MG63 (cell line): ENCODE results near the gene DNA2. TPM values are rescaled to one million over a fixed set of nuclear protein-coding genes. Genes with fewer than 3 reads are reported as not detected.
A peak's percentile ranks its signal among the peaks of the same experiment; 100 is the strongest.
"Not testable (repeated sequence)": the region's sequence is repeated elsewhere in the genome, so short reads cannot be mapped to it uniquely, and the experiment has no call there.

ENCODE experiments used
- DNase-seq: peaks from one replicate; pipeline ENCODE4 v3.0.0-alpha.2; 2020
- H3K27me3 ChIP-seq: fragments of 250-450 bp; sonication (Bioruptor Pico); 2 replicates; pipeline ENCODE4 v1.5.1; 2020; ENCODE audit warnings: mild to moderate bottlenecking, moderate library complexity
- H3K36me3 ChIP-seq: fragments of 250-450 bp; sonication (Bioruptor Pico); 2 replicates; pipeline ENCODE4 v1.5.1; 2020; ENCODE audit warnings: mild to moderate bottlenecking, moderate library complexity
- H3K4me3 ChIP-seq: fragments of 250-450 bp; sonication (Bioruptor Pico); 2 replicates; pipeline ENCODE4 v1.5.1; 2020; ENCODE audit warnings: mild to moderate bottlenecking, moderate library complexity
- H3K9me3 ChIP-seq: fragments of 250-450 bp; sonication (Bioruptor Pico); 2 replicates; pipeline ENCODE4 v1.5.1; 2020; ENCODE audit warnings: mild to moderate bottlenecking, moderate library complexity
- total RNA-seq: library from RNA; depleted of rRNA; stranded (reverse); fragments of >200 nt; shearing (Covaris generic); gene quantifications from 2 replicates; pipeline ENCODE4 v1.2.3, GENCODE V29; 2014; ENCODE audit warnings: low replicate concordance

DNA2 gene
- total RNA-seq, 1 experiment from 2014 or later = 10.7 TPM

DNA sequence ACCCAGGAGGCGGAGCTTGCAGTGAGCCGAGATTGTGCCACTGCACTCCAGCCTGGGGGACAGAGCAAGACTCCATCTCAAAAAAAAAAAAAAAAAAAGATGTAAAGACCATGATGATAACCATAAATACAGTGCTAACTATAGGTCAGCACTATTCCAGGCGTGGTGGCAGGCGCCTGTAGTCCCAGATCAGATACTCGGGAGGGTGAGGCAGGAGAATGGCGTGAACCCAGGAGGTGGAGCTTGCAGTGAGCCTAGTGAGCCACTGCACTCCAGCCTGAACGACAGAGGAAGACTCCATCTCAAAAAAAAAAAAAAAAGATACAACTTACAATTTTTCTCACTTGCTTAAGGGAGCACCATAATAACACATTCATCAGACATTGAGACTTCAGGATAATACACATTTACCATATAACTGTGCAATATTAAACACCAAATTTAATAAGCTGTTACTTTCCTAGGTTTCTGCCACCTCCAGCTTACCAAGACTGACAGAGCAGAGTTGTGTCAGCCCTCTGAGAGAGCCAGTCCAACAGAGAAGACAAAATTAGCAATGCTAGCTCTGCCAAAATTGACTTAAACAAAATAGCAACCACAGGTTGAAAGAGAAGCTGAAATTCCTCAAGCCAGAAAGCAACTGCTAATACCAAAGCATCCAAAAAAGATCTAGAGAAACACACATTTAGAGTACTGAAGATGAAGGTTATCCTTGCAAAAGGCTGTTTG is 8.2 kb downstream of the DNA2 start:
- Histone ChIP-seq H3K27me3 (no peaks in the 10 kb centered on the region), H3K4me3 (no peak overlapping the region), H3K36me3 (peaks cover 39% of the 10 kb centered on the region), H3K9me3 (no peaks in the 10 kb centered on the region)
- DNase-seq = no peak

DNA sequence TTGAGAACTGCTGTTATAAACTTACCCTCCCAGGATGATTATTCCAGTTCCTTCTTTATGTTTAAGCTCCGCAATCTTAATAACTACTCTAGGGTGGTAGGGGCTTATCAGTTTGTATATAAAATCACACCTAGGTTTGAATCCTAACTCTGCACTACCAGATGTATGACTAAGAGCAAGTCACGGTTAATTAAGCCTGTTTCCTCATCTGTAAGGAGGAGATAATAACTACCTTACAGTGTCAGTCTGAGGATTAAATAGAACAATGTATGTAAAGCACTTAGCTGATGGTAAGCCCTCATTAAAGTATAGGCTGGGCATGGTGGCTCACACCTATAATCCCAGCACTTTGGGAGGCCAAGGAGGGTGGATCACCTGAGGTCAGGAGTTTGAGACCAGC is 9.2 kb downstream of the DNA2 start:
- Histone ChIP-seq H3K36me3 (peaks cover 35% of the 10 kb centered on the region), H3K9me3 (no peaks in the 10 kb centered on the region), H3K4me3 (no peak overlapping the region), H3K27me3 (no peaks in the 10 kb centered on the region)
- DNase-seq = no peak

DNA sequence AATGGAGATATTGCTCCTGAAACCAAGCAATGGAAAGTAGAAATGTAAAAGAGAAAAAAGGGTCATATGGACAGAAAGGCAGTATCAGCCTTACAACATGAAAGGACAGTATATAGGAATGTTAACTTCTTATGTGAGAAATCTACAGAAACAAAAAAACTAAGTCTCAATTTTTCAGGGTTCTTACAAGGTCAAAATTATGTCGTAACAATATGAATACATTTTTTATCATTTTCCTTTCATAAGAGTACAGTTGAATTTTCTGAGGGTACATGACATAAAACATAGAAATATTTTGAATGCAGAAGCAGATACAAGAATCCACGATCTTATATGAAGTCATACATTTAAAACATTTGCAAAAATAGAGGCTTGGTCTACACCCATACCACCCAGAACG is 10.7 kb downstream of the DNA2 start:
- Histone ChIP-seq H3K36me3 (peaks cover 33% of the 10 kb centered on the region), H3K4me3 (no peak overlapping the region), H3K9me3 (no peaks in the 10 kb centered on the region), H3K27me3 (no peaks in the 10 kb centered on the region)
- no peak for DNase-seq

DNA sequence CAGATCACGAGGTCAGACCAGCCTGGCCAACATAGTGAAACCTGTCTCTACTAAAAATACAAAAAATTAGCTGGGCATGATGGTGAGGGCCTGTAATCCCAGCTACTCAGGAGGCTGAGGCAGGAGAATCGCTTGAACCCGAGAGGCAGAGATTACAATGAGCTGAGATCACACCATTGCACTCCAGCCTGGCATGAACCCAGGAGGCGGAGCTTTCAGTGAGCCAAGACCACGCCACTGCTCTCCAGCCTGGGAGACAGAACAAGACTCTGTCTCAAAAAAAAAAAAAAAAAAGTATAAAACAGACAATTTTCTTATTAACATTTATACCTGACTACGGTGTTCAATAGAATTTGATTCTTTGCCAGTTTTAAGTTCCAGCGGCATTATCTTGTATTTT is 22.1 kb downstream of the DNA2 start:
- not testable (repeated sequence) for H3K9me3 ChIP-seq, H3K4me3 ChIP-seq, H3K27me3 ChIP-seq
- peaks cover 25% of the 10 kb centered on the region for H3K36me3 ChIP-seq
- peak; percentile 40 for DNase-seq

DNA sequence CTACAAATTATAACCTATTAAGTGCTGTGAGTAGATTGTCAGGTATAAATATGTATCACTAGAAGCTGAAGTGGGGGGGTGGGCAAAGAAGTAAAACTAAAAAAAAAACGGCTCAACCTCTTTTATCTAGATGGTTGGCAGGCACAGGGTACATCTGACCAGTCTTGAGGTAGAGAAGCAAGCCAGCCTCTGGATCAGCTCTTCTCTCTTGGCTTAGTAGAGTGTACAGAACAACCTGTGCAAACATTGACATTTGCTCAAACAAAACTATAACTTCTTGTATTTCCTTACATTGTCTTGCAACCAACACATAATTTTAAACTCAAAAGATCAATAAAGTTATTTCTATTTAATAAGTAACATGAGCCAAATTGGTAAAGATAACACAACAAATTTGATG is 25.6 kb downstream of the DNA2 start:
- H3K36me3 ChIP-seq = peaks cover 16% of the 10 kb centered on the region
- no peaks in the 10 kb centered on the region for H3K27me3 ChIP-seq
- DNase-seq = no peak
- H3K9me3 ChIP-seq = no peaks in the 10 kb centered on the region
- H3K4me3 ChIP-seq = no peak overlapping the region

DNA sequence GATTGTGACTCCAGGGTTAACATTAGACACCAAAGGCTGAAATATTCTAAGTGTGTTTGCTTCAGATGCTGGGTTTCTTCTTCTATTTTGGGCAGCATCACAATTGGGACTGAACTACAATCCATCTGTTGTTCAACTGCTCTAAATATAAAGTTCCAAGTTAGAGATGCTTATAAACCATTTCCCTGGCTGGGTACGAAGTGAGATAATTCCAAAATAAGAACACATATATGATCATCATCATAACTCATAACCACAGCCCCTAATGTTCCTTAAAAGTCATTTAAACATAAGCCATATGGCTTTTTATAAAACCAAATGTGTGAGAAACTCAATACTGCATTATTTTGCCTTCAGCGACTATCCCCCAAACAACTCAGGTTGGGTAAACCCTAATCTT is 28.8 kb downstream of the DNA2 start:
- peaks cover 17% of the 10 kb centered on the region for H3K36me3 ChIP-seq
- H3K9me3 ChIP-seq = no peaks in the 10 kb centered on the region
- no peak for DNase-seq
- H3K27me3 ChIP-seq = no peaks in the 10 kb centered on the region
- H3K4me3 ChIP-seq = no peak overlapping the region

DNA sequence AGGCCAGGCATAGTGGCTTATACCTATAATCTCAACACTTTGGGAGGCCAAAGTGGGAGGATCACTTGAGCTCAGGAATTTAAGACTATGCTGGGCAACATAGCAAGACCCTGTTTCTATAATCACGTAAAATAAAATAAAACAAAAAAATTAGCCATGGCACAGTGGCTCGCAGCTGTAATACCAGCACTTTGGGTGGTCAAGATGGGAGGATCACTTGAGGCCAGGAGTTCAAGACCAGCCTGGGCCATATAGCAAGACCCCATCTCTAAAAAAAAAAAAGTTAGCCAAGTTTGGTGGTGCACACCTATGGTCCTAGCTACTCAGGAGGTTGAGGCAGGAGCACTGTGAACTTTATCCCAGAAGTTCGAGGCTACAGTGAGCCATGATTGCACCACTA is 30.9 kb downstream of the DNA2 start:
- H3K36me3 ChIP-seq = peaks cover 16% of the 10 kb centered on the region
- no peak overlapping the region for H3K4me3 ChIP-seq

DNA sequence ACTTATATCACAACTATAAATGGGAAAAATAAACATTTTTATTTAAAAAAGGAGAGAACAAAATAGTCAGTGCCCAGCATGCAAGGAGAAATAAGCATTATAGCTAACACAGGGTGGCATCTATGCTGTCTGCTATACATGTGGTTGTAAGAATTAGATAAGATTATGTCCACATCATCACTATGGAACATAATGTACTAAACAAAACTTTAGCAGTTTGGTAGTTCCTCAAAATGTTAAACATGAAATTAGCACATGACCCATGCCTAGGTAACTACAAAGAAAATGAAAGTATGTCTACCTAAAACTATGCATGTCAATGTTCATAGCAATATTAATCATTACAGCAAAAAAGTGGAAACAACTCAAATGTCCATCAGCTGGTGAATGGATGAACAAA is 36.0 kb downstream of the DNA2 start:
- Histone ChIP-seq H3K4me3 (no peak overlapping the region), H3K36me3 (peaks cover 21% of the 10 kb centered on the region), H3K9me3 (no peaks in the 10 kb centered on the region), H3K27me3 (no peaks in the 10 kb centered on the region)
- DNase-seq = no peak

More for the DNA sequence above, 30.9 kb downstream of the DNA2 start:
- H3K27me3 ChIP-seq = no peaks in the 10 kb centered on the region
- H3K9me3 ChIP-seq = no peaks in the 10 kb centered on the region
- DNase-seq = no peak

DNA sequence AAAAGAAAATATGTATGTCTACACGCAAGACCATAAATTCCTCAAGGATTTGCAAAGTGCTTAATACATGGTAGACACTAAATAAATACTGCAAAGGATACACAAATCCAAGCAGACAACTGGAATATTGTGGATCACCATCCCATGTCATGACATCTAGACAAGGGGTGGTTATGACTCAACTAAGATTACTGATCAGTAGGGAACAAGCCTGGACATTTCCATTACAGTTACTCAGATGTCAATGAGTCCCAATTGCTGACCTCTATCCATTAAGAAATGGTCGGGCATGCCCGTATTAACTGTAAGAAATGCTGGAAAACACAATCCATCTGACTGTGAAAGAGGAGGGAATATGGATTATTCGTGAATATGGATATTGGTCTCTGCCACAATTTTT is 37.1 kb downstream of the DNA2 start:
- DNase-seq = no peak
- H3K27me3 ChIP-seq = no peaks in the 10 kb centered on the region

DNA sequence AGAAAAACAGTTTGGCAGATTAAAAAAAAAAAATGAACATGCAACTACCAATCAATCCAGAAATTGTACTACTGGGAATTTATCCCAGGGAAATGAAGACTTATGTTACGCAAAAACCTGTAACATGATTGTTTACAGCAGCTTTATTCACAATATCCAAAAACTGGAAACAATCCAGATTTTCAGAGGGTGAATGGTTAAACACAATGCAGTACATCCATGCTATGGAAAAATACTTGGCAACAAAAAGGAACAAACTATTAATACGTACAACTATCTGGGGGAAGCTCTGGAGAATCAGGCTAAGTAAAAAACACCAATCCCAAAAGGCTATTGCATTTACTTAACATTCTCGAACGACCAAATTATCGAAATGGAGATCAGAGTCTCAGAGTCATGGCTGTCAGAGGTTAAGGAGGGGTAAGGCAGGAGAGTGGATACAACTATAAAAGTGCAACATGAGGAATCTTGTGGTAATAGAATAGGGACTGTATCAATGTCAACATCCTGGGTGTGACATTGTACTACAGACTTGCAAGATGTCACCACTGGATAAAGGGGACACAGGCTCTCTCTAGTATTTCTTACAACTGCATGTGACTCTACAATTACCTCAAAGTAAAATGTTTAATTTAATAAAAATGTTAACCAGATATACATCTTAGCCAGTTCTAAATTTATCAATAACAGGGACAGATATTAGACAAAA is 43.2 kb downstream of the DNA2 start:
- no peak for DNase-seq
- no peaks in the 10 kb centered on the region for H3K27me3 ChIP-seq
- H3K4me3 ChIP-seq = no peak overlapping the region
- peaks cover 16% of the 10 kb centered on the region for H3K36me3 ChIP-seq
- no peaks in the 10 kb centered on the region for H3K9me3 ChIP-seq

More for the DNA sequence above, 37.1 kb downstream of the DNA2 start:
- Histone ChIP-seq H3K9me3 (no peaks in the 10 kb centered on the region), H3K4me3 (no peak overlapping the region), H3K36me3 (peaks cover 17% of the 10 kb centered on the region)

DNA sequence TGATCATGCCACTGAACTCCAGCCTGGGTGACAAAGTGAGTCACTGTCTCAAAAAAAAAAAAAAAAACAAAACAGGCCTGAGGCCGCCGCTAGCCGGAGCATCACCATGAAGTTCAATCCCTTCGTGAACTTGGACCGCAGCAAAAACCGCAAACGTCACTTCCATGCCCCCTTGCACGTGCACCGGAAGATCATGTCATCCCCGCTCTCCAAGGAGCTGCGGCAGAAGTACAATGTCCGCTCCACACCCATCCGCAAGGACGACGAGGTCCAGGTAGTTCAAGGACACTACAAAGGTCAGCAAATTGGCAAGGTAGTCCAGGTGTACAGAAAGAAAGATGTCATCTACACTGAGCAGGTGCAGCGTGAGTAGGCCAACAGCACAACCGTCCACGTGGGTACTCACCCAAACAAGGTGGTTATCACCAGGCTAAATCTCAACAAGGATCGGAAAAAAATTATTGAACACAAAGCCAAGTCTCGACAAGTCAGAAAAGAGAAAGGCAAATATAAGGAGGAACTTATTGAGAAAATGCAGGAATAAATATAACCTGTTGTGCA is 47.2 kb downstream of the DNA2 start:
- no peak overlapping the region for H3K4me3 ChIP-seq
- peaks cover 17% of the 10 kb centered on the region for H3K36me3 ChIP-seq
- no peaks in the 10 kb centered on the region for H3K9me3 ChIP-seq
- DNase-seq = no peak
- H3K27me3 ChIP-seq = no peaks in the 10 kb centered on the region

DNA sequence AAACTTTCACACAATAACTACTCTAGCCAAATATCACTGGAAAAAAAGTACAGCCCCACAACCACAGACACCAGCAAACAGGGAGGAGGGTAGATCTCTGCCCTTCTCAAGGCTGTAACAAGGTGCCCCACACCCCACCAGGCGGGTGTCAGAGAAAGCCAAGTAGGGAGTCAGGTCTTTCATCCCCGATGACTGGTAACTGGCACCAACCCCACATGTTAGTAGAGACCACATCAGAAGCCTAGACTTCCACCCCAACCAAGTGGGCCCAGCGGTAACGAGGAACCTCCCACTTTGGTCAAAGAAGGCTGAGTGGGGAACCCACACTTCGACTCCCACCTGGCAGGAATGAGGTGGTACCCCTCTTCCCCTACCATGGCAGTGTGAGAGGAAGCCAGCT is 48.3 kb downstream of the DNA2 start:
- Histone ChIP-seq H3K4me3 (no peak overlapping the region), H3K36me3 (peaks cover 17% of the 10 kb centered on the region), H3K27me3 (no peaks in the 10 kb centered on the region), H3K9me3 (no peaks in the 10 kb centered on the region)
- no peak for DNase-seq

DNA sequence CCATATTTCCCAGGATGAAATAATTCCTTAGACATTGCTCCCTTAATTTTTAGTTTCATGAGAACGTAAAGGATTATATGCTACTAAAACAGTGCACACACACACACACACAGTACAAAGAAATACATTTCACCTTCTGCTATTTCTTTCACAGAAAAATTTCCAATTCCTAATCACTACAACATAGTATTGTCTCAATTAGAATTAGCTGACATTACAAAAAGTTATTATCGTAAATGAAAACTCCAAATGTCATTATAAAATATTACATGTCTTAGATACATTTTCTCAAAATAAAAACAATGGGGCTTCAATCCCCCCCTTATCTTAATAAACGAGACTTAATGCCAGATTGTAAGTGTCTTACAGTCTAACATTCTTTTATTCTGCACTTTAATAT is 52.4 kb downstream of the DNA2 start:
- no peak overlapping the region for H3K4me3 ChIP-seq
- DNase-seq = no peak
- H3K9me3 ChIP-seq = no peaks in the 10 kb centered on the region
- no peaks in the 10 kb centered on the region for H3K27me3 ChIP-seq
- H3K36me3 ChIP-seq = peaks cover 13% of the 10 kb centered on the region

DNA sequence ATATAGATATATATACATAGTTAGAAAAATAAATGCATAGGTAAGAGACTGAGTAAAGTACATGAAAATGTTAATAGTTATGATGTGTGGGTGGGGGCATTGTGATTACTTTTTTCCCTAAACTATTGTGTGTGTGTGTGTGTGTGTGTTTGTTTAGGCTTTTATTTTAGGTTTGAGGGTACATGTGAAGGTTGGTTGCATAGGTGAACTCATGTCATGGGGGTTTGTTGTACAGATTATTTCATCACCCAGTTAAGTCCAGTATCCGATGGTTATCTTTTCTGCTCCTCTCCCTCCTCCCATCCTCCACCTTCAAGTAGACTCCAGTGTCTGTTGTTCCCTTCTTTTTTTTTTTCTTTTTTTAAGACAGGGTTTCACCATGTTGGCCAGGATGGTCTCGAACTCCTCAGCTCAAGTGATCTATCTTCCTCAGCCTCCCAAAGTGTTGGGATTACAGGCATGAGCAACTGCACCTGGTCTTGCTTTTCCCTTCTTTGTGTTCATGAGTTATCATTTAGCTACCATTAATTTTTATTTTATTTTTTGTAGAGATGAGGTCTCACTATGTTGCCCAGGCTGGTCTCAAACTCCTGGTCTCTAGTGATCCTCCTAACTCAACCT is 62.8 kb downstream of the DNA2 start:
- Histone ChIP-seq H3K9me3 (no peaks in the 10 kb centered on the region), H3K36me3 (peaks cover 4% of the 10 kb centered on the region), H3K27me3 (no peaks in the 10 kb centered on the region), H3K4me3 (no peak overlapping the region)
- no peak for DNase-seq

DNA sequence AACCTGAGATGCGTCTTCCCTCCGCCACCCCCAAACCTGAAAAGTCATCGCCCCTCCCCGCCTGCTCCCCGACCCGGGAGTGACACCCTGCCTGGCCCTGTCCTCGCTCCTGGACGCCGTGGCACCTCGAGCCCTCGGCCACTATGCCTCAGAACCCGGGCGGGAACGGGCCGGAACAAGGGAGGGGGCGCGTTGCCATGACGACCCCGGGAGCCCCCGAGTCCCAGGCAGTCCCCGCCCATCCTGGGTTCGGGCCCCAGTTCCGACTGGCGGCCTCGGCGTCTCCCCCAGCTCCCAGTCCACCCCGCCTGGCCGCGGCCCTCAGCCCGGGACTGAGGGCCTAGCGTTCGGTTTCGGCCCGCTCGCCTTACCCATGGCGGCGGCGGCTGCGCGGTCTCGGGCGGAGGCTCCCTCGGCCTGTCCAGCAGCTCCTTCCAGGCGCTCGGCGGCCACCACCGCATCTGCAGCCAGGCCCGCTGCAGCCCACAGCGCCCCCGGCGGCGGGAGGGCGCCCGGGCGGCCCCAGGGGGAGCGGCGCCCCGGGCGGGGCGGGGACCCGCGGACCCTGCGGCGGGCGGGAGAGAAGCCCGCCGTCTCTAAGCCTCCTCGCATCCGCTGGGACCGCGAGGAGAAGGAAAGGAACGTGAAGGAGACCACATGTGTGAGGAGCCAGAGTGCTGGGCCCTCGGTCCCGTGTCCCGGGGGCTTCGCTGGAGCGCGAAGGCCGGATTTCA is 64.8 kb downstream of the DNA2 start, which contains the start of gene RUFY2:
Gene RUFY2, minus strand, starts transcription at position 463 of the 734 bp plus-strand sequence. Its CDS starts 88 bp downstream, at position 375.
- Histone ChIP-seq H3K4me3 (peak within 1 kb of the TSS; percentile 84), H3K36me3 (peaks cover 11% of the 10 kb centered on the region), H3K9me3 (no peaks in the 10 kb centered on the region), H3K27me3 (no peaks in the 10 kb centered on the region)
- DNase-seq = peak; percentile 82

DNA sequence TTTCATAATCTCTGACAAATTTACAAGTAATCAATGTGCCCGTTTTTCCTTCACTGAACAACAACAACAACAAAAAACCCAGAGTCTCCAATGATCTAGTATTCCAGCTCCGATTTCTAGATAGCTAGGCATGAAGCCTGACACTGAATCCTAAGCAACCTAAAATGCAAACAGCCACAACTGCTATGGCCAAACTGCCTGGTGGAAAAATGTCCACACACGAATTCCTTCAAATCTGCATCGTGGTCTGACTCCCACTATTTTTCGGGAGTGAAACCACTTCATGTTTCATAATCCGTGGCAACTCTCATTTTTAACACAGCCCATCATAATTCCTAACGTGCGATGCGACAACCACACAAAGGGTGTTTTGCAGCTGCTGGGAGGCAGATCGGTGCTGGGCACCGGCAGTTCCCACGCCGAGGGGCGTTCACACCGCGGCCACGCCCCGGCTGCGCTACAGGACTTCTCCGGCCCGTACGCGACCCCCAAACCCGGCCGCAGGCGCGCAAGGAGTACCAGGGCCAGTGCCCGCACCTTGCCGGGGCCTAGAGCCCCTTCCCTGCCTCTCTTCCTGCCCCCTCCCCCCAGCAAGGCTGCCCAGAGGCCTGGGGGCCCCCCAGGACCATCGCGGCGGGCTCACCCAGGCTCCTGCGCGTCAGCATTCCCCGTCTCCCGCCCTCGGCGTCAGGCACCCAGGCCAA is 65.5 kb downstream of the DNA2 start:
- Histone ChIP-seq H3K36me3 (peaks cover 17% of the 10 kb centered on the region), H3K4me3 (peak overlapping the region; percentile 84), H3K9me3 (no peaks in the 10 kb centered on the region), H3K27me3 (no peaks in the 10 kb centered on the region)
- peak; percentile 69 for DNase-seq
